H9 (cell line): ENCODE data around the gene FAM177B. TPM values are rescaled to one million over a fixed set of nuclear protein-coding genes. Genes with fewer than 3 reads are reported as not detected.
"Not testable (repeated sequence)": the region's sequence is repeated elsewhere in the genome, so short reads cannot be mapped to it uniquely, and the experiment has no call there.

Experiments used
- DNase-seq: peaks from one replicate; pipeline ENCODE4 v3.0.0-alpha.2; 2017
- H2AFZ ChIP-seq: one replicate; pipeline ENCODE4 v1.6.1; 2013; ENCODE audit warnings: mild to moderate bottlenecking, low read length, control low read depth, moderate library complexity
- H2AK5ac ChIP-seq: 2 replicates; pipeline ENCODE4 v1.6.1; 2013; ENCODE audit warnings: low read length, control low read depth, mixed read lengths; ENCODE audit not compliant: insufficient read length
- H2BK120ac ChIP-seq: one replicate; pipeline ENCODE4 v1.6.1; 2013; ENCODE audit warnings: low read depth, mild to moderate bottlenecking, low read length, control low read depth, inconsistent platforms; ENCODE audit not compliant: poor library complexity, severe bottlenecking
- H2BK12ac ChIP-seq: 2 replicates; pipeline ENCODE4 v1.6.1; 2013; ENCODE audit warnings: low read length, control low read depth, mixed read lengths, low read depth; ENCODE audit not compliant: insufficient read length
- H2BK15ac ChIP-seq: 2 replicates; pipeline ENCODE4 v1.6.1; 2013; ENCODE audit warnings: low read depth, low read length, control low read depth
- H2BK20ac ChIP-seq: one replicate; pipeline ENCODE4 v1.6.1; 2013; ENCODE audit warnings: low read depth, mild to moderate bottlenecking, low read length, control low read depth, inconsistent platforms; ENCODE audit not compliant: poor library complexity, severe bottlenecking
- H2BK5ac ChIP-seq: 2 replicates; pipeline ENCODE4 v1.6.1; 2013; ENCODE audit warnings: low read length, control low read depth, mixed read lengths; ENCODE audit not compliant: insufficient read length
- H3K14ac ChIP-seq: 2 replicates; pipeline ENCODE4 v1.6.1; 2013; ENCODE audit warnings: low read length, control low read depth; ENCODE audit not compliant: insufficient read depth
- H3K18ac ChIP-seq: 2 replicates; pipeline ENCODE4 v1.6.1; 2013; ENCODE audit warnings: low read depth, mild to moderate bottlenecking, mixed read lengths, low read length, control low read depth; ENCODE audit not compliant: insufficient read length
- H3K23ac ChIP-seq: 2 replicates; pipeline ENCODE4 v1.6.1; 2013; ENCODE audit warnings: low read length, control low read depth, mixed read lengths, low read depth; ENCODE audit not compliant: insufficient read length
- H3K23me2 ChIP-seq: 2 replicates; pipeline ENCODE4 v1.6.1; 2013; ENCODE audit warnings: low read depth, mild to moderate bottlenecking, mixed read lengths, low read length, control low read depth; ENCODE audit not compliant: insufficient read length, poor library complexity, severe bottlenecking
- H3K27ac ChIP-seq: 2 replicates; pipeline ENCODE4 v1.5.1; 2013; ENCODE audit warnings: low read length, control low read depth, mixed read lengths, low read depth; ENCODE audit not compliant: insufficient read length
- H3K27me3 ChIP-seq: 2 replicates; pipeline ENCODE4 v1.6.1; 2013; ENCODE audit warnings: low read length, control low read depth, inconsistent platforms; ENCODE audit not compliant: insufficient read depth
- H3K4ac ChIP-seq: 2 replicates; pipeline ENCODE4 v1.6.1; 2013; ENCODE audit warnings: low read depth, mild to moderate bottlenecking, control low read depth, inconsistent platforms, low read length, moderate library complexity
- H3K4me1 ChIP-seq: 2 replicates; pipeline ENCODE4 v1.6.1; 2013; ENCODE audit warnings: low read length, control low read depth, inconsistent platforms; ENCODE audit not compliant: insufficient read depth
- H3K4me2 ChIP-seq: 2 replicates; pipeline ENCODE4 v1.6.1; 2013; ENCODE audit warnings: low read length, control low read depth, mixed read lengths; ENCODE audit not compliant: insufficient read length, insufficient read depth
- H3K56ac ChIP-seq: 2 replicates; pipeline ENCODE4 v1.6.1; 2013; ENCODE audit warnings: low read depth, mild to moderate bottlenecking, mixed read lengths, low read length, control low read depth; ENCODE audit not compliant: insufficient read length
- H3K79me1 ChIP-seq: 2 replicates; pipeline ENCODE4 v1.6.1; 2013; ENCODE audit warnings: low read depth, mild to moderate bottlenecking, moderate library complexity, low read length, control low read depth, inconsistent platforms; ENCODE audit not compliant: insufficient read depth, poor library complexity, severe bottlenecking
- H3K79me2 ChIP-seq: 2 replicates; pipeline ENCODE4 v1.6.1; 2013; ENCODE audit warnings: low read length, control low read depth, inconsistent platforms; ENCODE audit not compliant: insufficient read depth
- H3K9ac ChIP-seq: 2 replicates; pipeline ENCODE4 v1.6.1; 2013; ENCODE audit warnings: low read length, control low read depth, mixed read lengths; ENCODE audit not compliant: insufficient read length; ENCODE audit errors: extremely low read depth
- H3K9me3 ChIP-seq: one replicate; pipeline ENCODE4 v1.6.1; 2013; ENCODE audit warnings: low read depth, low read length, inconsistent platforms; ENCODE audit not compliant: control insufficient read depth
- H3T11ph ChIP-seq: one replicate; pipeline ENCODE4 v1.6.1; 2013; ENCODE audit warnings: mild to moderate bottlenecking, low read length, control low read depth, inconsistent platforms
- H4K20me1 ChIP-seq: one replicate; pipeline ENCODE4 v1.6.1; 2013; ENCODE audit not compliant: control insufficient read depth, insufficient read length, insufficient read depth
- H4K5ac ChIP-seq: 2 replicates; pipeline ENCODE4 v1.6.1; 2013; ENCODE audit warnings: low read depth, mild to moderate bottlenecking, mixed read lengths, low read length, control low read depth; ENCODE audit not compliant: insufficient read length
- H4K8ac ChIP-seq: replicated peaks from 2 replicates; pipeline ENCODE4 v1.6.1; 2013; ENCODE audit warnings: low read length, control low read depth, mixed read lengths, low read depth; ENCODE audit not compliant: insufficient read length
- H4K91ac ChIP-seq: 2 replicates; pipeline ENCODE4 v1.6.1; 2013; ENCODE audit warnings: low read depth, mild to moderate bottlenecking, moderate library complexity, mixed read lengths, low read length, control low read depth; ENCODE audit not compliant: insufficient read length
- H3K27ac Mint-ChIP-seq, 3 experiments: 2 replicates in 2 of 3; 3 replicates in 1 of 3; pipeline ENCODE4 v1.8.0; 2020 to 2021; ENCODE audit warnings: mixed read lengths in 3 of 3, mild to moderate bottlenecking in 1 of 3, moderate library complexity in 1 of 3
- H3K27me3 Mint-ChIP-seq: 2 replicates; pipeline ENCODE4 v1.8.0; 2021; ENCODE audit warnings: low read depth, mild to moderate bottlenecking, moderate library complexity, mixed read lengths
- H3K36me3 Mint-ChIP-seq, 3 experiments: 2 replicates in 2 of 3; 3 replicates in 1 of 3; pipeline ENCODE4 v1.8.0; 2020 to 2021; ENCODE audit warnings: low read depth in 3 of 3, mixed read lengths in 3 of 3; ENCODE audit not compliant: insufficient read depth in 1 of 3
- H3K4me1 Mint-ChIP-seq, 2 experiments: 2 replicates each; pipeline ENCODE4 v1.8.0; 2020; ENCODE audit warnings: mixed read lengths in 2 of 2
- H3K4me3 Mint-ChIP-seq, 2 experiments: 2 replicates in 1 of 2; 3 replicates in 1 of 2; pipeline ENCODE4 v1.8.0; 2020 to 2021; ENCODE audit warnings: mild to moderate bottlenecking in 2 of 2, mixed read lengths in 2 of 2, moderate library complexity in 1 of 2
- H3K9me3 Mint-ChIP-seq, 2 experiments: 2 replicates in 1 of 2; 3 replicates in 1 of 2; pipeline ENCODE4 v1.8.0; 2020; ENCODE audit warnings: mild to moderate bottlenecking in 2 of 2, mixed read lengths in 2 of 2, moderate library complexity in 1 of 2
- CTCF ChIP-seq: fragments of 200-600 bp; sonication (generic); conservative IDR thresholded peaks from 3 replicates; pipeline ENCODE4 v1.8.0; 2021; ENCODE audit warnings: antibody characterized with exemption, mild to moderate bottlenecking
- WGBS: extraction: QIAGEN DNeasy Blood & Tissue Kit; methylation state at CpG from one replicate; pipeline ENCODE4 v1.1.7; 2013; ENCODE audit warnings: missing lambda C conversion rate, low lambda C conversion rate, mixed read lengths; ENCODE audit not compliant: insufficient read length; ENCODE audit errors: extremely low coverage; 5-methylcytosine and 5-hydroxymethylcytosine counted together
- total RNA-seq: library from RNA; stranded (reverse); gene quantifications from 2 replicates; pipeline ENCODE4 v1.2.1, GENCODE V29; 2021

FAM177B gene
- total RNA-seq, 1 experiment from 2014 or later, result not detected

- Histone ChIP-seq H3K4me2 (no peak overlapping the region), H3K4ac (no peak overlapping the region), H4K5ac (no peak overlapping the region), H2AFZ (no peak overlapping the region), H2BK12ac (no peak overlapping the region), H4K8ac (no peak overlapping the region), H2BK15ac (no peak overlapping the region), H3K23me2 (peaks cover 2% of the 10 kb centered on the region), H2BK120ac (no peak overlapping the region), H3K23ac (no peak overlapping the region), H2BK20ac (no peak overlapping the region), H3K79me1 (no peaks in the 10 kb centered on the region), H3K4me1 (peaks cover 7% of the 10 kb centered on the region; the same call in 1 of the 2 replicates), H3T11ph (no peak overlapping the region), H3K9me3 (no peaks in the 10 kb centered on the region), H3K79me2 (no peaks in the 10 kb centered on the region), H3K27ac (no peak overlapping the region), H3K27me3 (no peaks in the 10 kb centered on the region), H3K56ac (no peak overlapping the region), H2BK5ac (no peak overlapping the region), H3K14ac (no peak overlapping the region), H3K9ac (no peak overlapping the region), H3K18ac (no peak overlapping the region), H4K20me1 (no peaks in the 10 kb centered on the region), H4K91ac (no peak overlapping the region), H2AK5ac (no peak overlapping the region)
- TF ChIP-seq CTCF, result no peak
- Mint-ChIP-seq H3K4me3 (no peak overlapping the region), H3K4me1 (peaks cover 3 to 9% of the 10 kb centered on the region in 2 experiments), H3K27me3 (no peaks in the 10 kb centered on the region), H3K9me3 (no peaks in the 10 kb centered on the region), H3K36me3 (no peaks in the 10 kb centered on the region), H3K27ac (no peak overlapping the region)
- DNase-seq, result no peak
- WGBS, result no CpG with 5 or more reads among the region's 1 CpG
Observed at GRCh38 chr1:222739929-222740328, 2.9 kb downstream of the FAM177B start.

- H3K79me2 ChIP-seq, H4K8ac ChIP-seq, H2BK20ac ChIP-seq, H3K4ac ChIP-seq, H3K27me3 Mint-ChIP-seq, H3K79me1 ChIP-seq, H2BK12ac ChIP-seq, H3K18ac ChIP-seq, H3K56ac ChIP-seq, H3K9ac ChIP-seq, H3K23me2 ChIP-seq, H3K9me3 Mint-ChIP-seq, H3K14ac ChIP-seq, H3K36me3 Mint-ChIP-seq, H2BK120ac ChIP-seq, H3T11ph ChIP-seq, H3K4me1 Mint-ChIP-seq, H3K4me2 ChIP-seq, H3K4me3 Mint-ChIP-seq, H4K5ac ChIP-seq, H4K20me1 ChIP-seq, H2BK15ac ChIP-seq, H4K91ac ChIP-seq, H2AK5ac ChIP-seq, H3K9me3 ChIP-seq, H2AFZ ChIP-seq, DNase-seq, H3K27ac ChIP-seq, H3K4me1 ChIP-seq, H3K23ac ChIP-seq, H2BK5ac ChIP-seq, H3K27me3 ChIP-seq: not testable (repeated sequence)
- 100% methylated on average over 1 of the region's 5 CpGs for WGBS
- peak overlapping the region in 1 of 3 experiments; percentile 75; a peak in 1 of 7 replicates for H3K27ac Mint-ChIP-seq
Observed at GRCh38 chr1:222741630-222742457, 4.8 kb downstream of the FAM177B start.
